OCI-LY3 (cell line): ENCODE data around the gene PEMT.

Experiments used
- EZH2phosphoT487 ChIP-seq: fragments of 200-600 bp; shearing (Covaris generic); IDR thresholded peaks from 2 replicates; pipeline ENCODE4 v1.6.1; 2018; ENCODE audit warnings: antibody characterized with exemption, mixed run types, low read depth
- TF ChIP-seq, protein P1 (sequence below): fragments of 200-600, 300-600 bp; sonication (generic); IDR thresholded peaks from 2 replicates; pipeline ENCODE4 v1.5.1; 2014; ENCODE audit warnings: antibody characterized with exemption, low read length, low read depth

DNA sequence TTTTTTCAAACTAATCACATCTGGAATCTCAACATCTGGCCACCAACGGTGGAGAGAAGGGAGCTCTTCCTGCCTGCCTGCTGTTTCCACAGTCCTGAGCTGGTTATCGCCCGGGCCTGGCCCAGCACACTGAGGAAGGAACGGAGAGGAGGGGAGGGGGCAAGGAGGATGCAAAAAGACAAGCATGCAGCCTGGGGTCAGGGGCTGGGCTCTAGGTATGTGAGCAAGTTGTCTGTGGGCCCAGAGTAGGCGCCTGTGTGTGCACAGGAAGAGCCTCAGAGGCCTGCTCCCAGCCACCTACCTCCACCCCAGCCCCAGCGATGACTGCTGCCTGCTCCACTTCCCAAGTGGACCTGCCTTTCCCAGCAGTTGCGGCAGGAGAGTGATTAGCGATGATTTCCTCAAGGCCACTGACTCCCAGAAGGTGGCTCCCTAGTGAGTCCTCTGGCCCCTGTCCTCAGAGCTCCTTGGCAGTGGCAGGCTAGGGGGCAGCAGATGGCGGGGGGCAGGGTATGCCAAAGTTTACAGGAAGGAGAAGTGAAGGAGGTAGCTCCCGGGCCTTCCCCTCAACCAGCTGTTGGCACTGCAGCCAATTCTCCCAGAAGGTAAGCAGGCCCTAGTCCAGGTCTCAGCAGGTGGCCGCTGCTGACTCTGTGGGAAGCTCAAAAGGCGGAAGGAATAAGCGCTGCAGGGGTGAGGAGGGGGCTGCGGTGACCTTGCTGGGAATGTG is 68.3 kb downstream of the PEMT start:
- TF ChIP-seq, protein P1, sequence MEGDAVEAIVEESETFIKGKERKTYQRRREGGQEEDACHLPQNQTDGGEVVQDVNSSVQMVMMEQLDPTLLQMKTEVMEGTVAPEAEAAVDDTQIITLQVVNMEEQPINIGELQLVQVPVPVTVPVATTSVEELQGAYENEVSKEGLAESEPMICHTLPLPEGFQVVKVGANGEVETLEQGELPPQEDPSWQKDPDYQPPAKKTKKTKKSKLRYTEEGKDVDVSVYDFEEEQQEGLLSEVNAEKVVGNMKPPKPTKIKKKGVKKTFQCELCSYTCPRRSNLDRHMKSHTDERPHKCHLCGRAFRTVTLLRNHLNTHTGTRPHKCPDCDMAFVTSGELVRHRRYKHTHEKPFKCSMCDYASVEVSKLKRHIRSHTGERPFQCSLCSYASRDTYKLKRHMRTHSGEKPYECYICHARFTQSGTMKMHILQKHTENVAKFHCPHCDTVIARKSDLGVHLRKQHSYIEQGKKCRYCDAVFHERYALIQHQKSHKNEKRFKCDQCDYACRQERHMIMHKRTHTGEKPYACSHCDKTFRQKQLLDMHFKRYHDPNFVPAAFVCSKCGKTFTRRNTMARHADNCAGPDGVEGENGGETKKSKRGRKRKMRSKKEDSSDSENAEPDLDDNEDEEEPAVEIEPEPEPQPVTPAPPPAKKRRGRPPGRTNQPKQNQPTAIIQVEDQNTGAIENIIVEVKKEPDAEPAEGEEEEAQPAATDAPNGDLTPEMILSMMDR: no peak
- no peak for TF ChIP-seq EZH2phosphoT487
